ENCODE results near the gene BCOR.

- no peak for TF ChIP-seq CTCF (IDR thresholded peaks at IDR 0.05)
- TF ChIP-seq POLR2A (IDR thresholded peaks at IDR 0.05) = no peak
Measured at GRCh38 chrX:40087425-40088298, 10.1 kb downstream of the BCOR start.
